RWPE1 (cell line): ENCODE results near the gene RNF217.

Experiments
- CTCF ChIA-PET: fragments of 350-600 bp; sonication (Branson Sonifier 250); formaldehyde crosslinking; extraction: SDS; loops from one replicate; lab custom pipeline; 2021; lab: Yijun Ruan, JAX
- POLR2A ChIA-PET: fragments of 400-600 bp; formaldehyde crosslinking; extraction: SDS; loops from one replicate; lab custom pipeline; 2020; ENCODE audit warnings: antibody characterized with exemption; ENCODE audit not compliant: low non-redundant PET; lab: Yijun Ruan, JAX
- DNase-seq: peaks from one replicate; pipeline ENCODE4 v3.0.0; 2012; ENCODE audit warnings: low spot score
- H3K27ac ChIP-seq: fragments of 450-650 bp; 2 replicates; pipeline ENCODE4 v1.5.1; 2017
- CTCF ChIP-seq: fragments of 450-650 bp; conservative IDR thresholded peaks from 2 replicates; pipeline ENCODE4 v1.5.1; 2017; ENCODE audit warnings: low read depth, mild to moderate bottlenecking

Gene RNF217

GRCh38 chr6:125015152-125015551 lies 52.9 kb downstream of the RNF217 start:
- CTCF ChIA-PET = interaction anchor here (0.5 kb wide), 1 partner anchor 66 kb away, joined by 5 read pairs; no protein-coding TSS in a partner anchor
- no peak overlapping the region for H3K27ac ChIP-seq
- POLR2A ChIA-PET = no interaction called here
- no peak for DNase-seq
- no peak for TF ChIP-seq CTCF

GRCh38 chr6:125018136-125018535 lies 55.9 kb downstream of the RNF217 start:
- ChIA-PET CTCF (no interaction called here), POLR2A (no interaction called here)
- no peak for TF ChIP-seq CTCF
- DNase-seq = no peak
- no peak overlapping the region for H3K27ac ChIP-seq

- CTCF ChIA-PET = no interaction called here
- POLR2A ChIA-PET = interaction anchor here (0.6 kb wide), 1 partner anchor 10 kb away, joined by 4 read pairs; no protein-coding TSS in a partner anchor
- H3K27ac ChIP-seq = no peak overlapping the region
- TF ChIP-seq CTCF = no peak
- DNase-seq = no peak
Observed at GRCh38 chr6:125019281-125019680, 57.0 kb downstream of the RNF217 start.

- ChIA-PET CTCF (no interaction called here), POLR2A (no interaction called here)
- no peak overlapping the region for H3K27ac ChIP-seq
Observed at GRCh38 chr6:125019918-125020317, 57.7 kb downstream of the RNF217 start.

GRCh38 chr6:125020385-125020784 lies 58.1 kb downstream of the RNF217 start:
- ChIA-PET CTCF (interaction anchor here (0.5 to 0.6 kb wide), 2 partner anchors 43 to 1018 kb away, joined by 4 to 5 read pairs; no protein-coding TSS in a partner anchor), POLR2A (no interaction called here)
- no peak for TF ChIP-seq CTCF
- DNase-seq = no peak
- no peak overlapping the region for H3K27ac ChIP-seq

More at GRCh38 chr6:125019918-125020317, 57.7 kb downstream of the RNF217 start:
- TF ChIP-seq CTCF = no peak
- no peak for DNase-seq

- TF ChIP-seq CTCF = no peak
- ChIA-PET POLR2A (no interaction called here), CTCF (no interaction called here)
- H3K27ac ChIP-seq = no peak overlapping the region
- no peak for DNase-seq
Observed at GRCh38 chr6:125022391-125022989, 60.3 kb downstream of the RNF217 start.
